HG03378 (cell line): Measurements from ENCODE around the gene AIFM1.
A peak's percentile ranks its signal among the peaks of the same experiment; 100 is the strongest.

Experiments
- ATAC-seq: cut with Tn5 transposase; IDR thresholded peaks from one replicate; pipeline ENCODE4 v1.9.1; 2021; ENCODE audit warnings: mild to moderate bottlenecking, moderate library complexity; ENCODE audit not compliant: unreplicated experiment

Gene AIFM1

GRCh38 chrX:130171446-130172126 lies 5.9 kb upstream of the AIFM1 start, which contains the start of gene RAB33A:
RAB33A (plus strand) TSS chrX:130171962; CDS start chrX:130172063, 101 bp downstream.
- ATAC-seq = no peak

- peak; percentile 68 for ATAC-seq
These were observed 5.3 kb upstream of the AIFM1 start for GRCh38 chrX:130170752-130171445.

GRCh38 chrX:130167040-130167439 lies 1.4 kb upstream of the AIFM1 start:
- no peak for ATAC-seq

GRCh38 chrX:130166503-130166777 lies 799 bp upstream of the AIFM1 start:
- ATAC-seq = no peak

GRCh38 chrX:130165181-130165702 lies 399 bp downstream of the AIFM1 start:
- ATAC-seq = peak; percentile 13

GRCh38 chrX:130163398-130163797 lies 2.2 kb downstream of the AIFM1 start:
- no peak for ATAC-seq

GRCh38 chrX:130162094-130162735 lies 3.4 kb downstream of the AIFM1 start:
- no peak for ATAC-seq

GRCh38 chrX:130159776-130160175 lies 5.9 kb downstream of the AIFM1 start:
- ATAC-seq = no peak

- no peak for ATAC-seq
These were observed 7.3 kb downstream of the AIFM1 start for GRCh38 chrX:130158311-130158710.

GRCh38 chrX:130155564-130155963 lies 10.1 kb downstream of the AIFM1 start:
- no peak for ATAC-seq

GRCh38 chrX:130147631-130148030 lies 18.0 kb downstream of the AIFM1 start:
- no peak for ATAC-seq

GRCh38 chrX:130145123-130145522 lies 20.5 kb downstream of the AIFM1 start:
- ATAC-seq = no peak

- ATAC-seq = no peak
These were observed 21.1 kb downstream of the AIFM1 start for GRCh38 chrX:130144509-130144908.

- ATAC-seq = no peak
These were observed 26.0 kb downstream of the AIFM1 start for GRCh38 chrX:130139474-130140201.

GRCh38 chrX:130136961-130137360 lies 28.7 kb downstream of the AIFM1 start:
- ATAC-seq = no peak

GRCh38 chrX:130136496-130136895 lies 29.1 kb downstream of the AIFM1 start:
- no peak for ATAC-seq

GRCh38 chrX:130130990-130131389 lies 34.7 kb downstream of the AIFM1 start:
- no peak for ATAC-seq

GRCh38 chrX:130125091-130125874 lies 40.4 kb downstream of the AIFM1 start:
- ATAC-seq = no peak

- no peak for ATAC-seq
These were observed 41.1 kb downstream of the AIFM1 start for GRCh38 chrX:130124577-130124976.

GRCh38 chrX:130121505-130121800 lies 44.2 kb downstream of the AIFM1 start:
- ATAC-seq = no peak
